ENCODE data around the gene FBXL13.

FBXL13 gene

DNA sequence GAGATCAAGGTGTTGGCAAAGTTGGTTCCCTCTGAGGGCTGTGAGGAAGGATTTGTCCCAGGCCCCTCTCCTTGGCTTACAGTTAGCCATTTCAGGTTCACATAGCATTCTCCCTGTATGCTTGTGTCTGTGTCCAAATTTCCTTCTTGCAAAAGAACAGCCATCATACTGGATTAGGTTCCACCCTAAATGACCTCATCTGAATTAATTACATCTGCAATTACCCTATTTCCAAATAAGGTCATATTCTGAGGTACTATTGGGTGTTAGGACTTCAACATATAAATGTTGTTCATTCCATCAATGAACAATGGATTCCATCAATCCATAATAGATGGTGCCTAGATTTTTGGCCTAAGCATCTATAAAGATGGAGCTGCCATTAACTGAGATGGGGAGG is 178.0 kb downstream of the FBXL13 start:
- no peak for DNase-seq (ENCODE audit: low read depth in 2 of 2)

DNA sequence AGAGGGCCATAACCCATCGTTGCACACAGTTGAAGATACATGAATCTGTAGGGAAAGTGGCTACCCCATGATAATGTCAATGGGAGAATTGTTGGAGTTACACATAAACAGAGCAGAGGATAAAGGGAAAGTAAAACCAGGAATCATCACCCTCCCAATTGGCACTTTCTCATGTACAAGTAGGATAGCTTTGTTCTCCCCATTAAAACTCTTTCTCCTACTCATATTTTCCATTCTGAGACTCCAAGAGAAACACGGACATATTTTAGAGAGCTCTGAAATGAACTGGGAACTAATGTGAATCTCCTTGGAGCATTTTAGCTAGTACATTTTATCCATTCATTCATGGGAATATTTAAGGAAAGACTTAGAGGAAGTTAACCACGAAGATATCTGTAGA is 179.0 kb downstream of the FBXL13 start:
- no peak for DNase-seq (ENCODE audit: low read depth in 2 of 2)

- no peak for DNase-seq (ENCODE audit: low read depth in 2 of 2)
Measured at GRCh38 chr7:102892631-102893278, 181.8 kb downstream of the FBXL13 start.

GRCh38 chr7:102891693-102892261 is 182.8 kb downstream of the FBXL13 start:
- DNase-seq (ENCODE audit: low read depth in 2 of 2): no peak

DNA sequence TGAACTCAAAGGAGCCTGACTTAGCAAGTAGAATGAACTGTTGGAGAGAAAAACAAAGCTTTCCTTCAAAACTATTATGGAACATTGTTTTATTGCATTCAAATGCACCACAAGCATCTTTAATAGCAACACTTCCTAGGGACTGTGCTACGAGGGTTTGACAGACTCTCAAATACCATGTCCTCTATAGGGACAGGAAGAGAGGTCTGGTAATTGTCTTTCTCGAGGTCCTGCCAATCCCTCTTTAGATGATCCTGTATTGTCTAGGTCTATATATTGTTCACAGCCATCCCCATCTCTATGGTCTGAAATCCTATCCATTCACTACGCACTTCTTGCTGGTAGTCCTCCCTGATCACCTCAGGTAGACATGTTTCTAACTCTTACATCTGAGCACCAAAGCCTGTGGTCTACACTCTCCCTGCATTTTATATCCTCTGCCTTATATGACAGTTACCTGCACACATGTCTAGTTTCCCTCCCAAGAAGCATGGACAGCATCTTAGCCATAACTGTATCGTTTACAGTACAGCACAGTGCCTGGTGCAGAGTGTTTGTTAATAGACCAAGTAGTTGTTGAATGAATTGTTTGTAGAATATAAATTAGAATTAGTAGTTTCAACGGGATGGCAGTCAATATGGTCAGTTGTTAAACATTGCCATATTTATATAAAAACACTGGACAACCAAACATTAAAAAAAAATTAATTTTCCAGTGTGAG is 183.5 kb downstream of the FBXL13 start:
- no peak for DNase-seq (ENCODE audit: low read depth in 2 of 2)

DNA sequence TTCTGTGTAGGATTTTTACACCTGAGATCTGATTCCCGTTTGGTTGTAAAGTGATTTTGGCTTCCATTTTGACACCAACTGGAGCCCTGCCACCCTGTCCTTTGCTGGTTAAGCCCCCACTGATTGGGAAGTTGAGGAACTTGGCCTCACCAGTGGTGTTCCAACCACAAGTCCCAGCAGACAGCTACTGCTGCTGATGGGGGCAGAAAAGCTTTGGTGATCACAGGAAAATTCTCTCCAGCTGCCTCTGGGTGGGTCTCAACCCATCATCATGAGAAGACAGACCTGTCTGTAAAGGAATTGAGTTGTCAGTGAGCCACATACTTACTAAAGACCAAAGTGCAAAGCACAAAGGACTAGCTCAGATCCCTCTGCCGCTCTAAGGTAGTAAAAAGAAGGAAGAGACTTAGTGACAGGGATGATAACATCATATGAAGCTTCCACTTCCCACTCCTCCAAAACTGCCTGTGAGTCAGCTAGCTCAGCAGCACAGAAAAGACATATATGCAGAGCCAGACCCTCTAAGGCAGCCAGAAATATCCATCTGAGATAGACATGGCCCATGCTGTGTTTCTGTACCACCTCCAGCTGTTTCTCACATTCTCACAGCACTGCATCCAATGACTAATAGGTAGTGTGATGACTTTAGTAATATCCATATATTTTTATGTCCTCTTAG is 184.2 kb downstream of the FBXL13 start:
- DNase-seq (ENCODE audit: low read depth in 2 of 2): no peak

DNA sequence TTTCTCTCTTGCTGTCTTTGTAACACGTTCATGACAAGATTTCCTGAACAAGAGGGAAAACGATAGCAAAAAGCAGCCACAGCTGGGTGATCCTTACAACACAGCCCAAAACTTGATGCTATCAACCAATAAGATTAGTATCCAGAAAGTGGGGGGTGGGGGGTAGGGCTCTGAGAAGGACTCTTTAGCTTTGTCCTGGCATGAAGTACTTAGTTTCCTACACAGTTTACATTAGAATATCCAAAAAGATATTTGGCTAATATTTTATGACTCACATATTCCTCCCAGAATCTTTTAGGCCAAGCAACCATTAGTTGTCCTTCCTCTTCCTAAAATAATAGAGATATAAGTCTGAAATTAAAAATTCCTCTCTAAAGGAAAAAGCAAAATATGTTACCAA is 184.7 kb downstream of the FBXL13 start:
- DNase-seq (ENCODE audit: low read depth in 2 of 2): no peak

GRCh38 chr7:102888561-102889233 is 185.9 kb downstream of the FBXL13 start:
- no peak for DNase-seq (ENCODE audit: low read depth in 2 of 2)

DNA sequence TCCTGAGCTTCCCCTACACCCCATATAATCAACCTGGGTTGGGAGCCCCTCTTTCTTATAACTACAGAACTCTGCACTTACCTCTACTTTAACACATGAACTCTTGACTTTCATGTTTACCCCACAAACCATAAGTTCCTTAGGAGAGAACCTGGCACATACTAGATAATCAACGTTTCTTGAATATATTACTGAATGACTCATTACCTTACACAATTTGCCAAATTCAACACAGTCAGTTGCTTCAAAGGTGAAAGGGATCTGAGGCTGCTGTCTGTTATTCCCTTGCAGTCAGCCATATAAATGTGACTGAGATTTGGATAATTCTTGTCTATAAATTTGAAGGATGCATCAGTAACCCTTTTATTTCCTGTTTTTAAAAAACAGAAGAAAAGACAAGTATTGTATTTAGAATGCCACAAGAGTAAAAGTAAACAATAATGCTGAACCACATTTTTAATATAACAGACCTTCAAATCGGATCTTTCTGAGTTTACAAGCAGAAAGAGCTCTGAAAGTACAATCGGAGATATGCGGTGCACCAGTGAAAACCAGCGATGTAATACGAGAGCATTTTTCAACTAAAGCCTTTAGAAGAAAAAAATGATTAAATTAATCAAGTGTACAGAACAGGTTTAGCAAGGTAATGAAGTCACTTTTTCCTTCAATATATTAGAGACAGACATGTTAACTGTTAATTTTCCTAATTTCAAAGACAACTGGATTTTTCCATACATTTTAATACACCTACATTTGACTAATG is 191.3 kb downstream of the FBXL13 start:
- no peak for DNase-seq (ENCODE audit: low read depth in 2 of 2)

GRCh38 chr7:102875700-102876295 is 198.8 kb downstream of the FBXL13 start:
- no peak for DNase-seq (ENCODE audit: low read depth in 2 of 2)

- DNase-seq (ENCODE audit: low read depth in 2 of 2): no peak
Measured at GRCh38 chr7:102874966-102875365, 199.6 kb downstream of the FBXL13 start.

GRCh38 chr7:102874166-102874829 is 200.3 kb downstream of the FBXL13 start:
- no peak for DNase-seq (ENCODE audit: low read depth in 2 of 2)

- DNase-seq (ENCODE audit: low read depth in 2 of 2): no peak
Measured at GRCh38 chr7:102873470-102874165, 201.0 kb downstream of the FBXL13 start.

- DNase-seq (ENCODE audit: low read depth in 2 of 2): no peak
Measured at GRCh38 chr7:102872460-102872859, 202.1 kb downstream of the FBXL13 start.

DNA sequence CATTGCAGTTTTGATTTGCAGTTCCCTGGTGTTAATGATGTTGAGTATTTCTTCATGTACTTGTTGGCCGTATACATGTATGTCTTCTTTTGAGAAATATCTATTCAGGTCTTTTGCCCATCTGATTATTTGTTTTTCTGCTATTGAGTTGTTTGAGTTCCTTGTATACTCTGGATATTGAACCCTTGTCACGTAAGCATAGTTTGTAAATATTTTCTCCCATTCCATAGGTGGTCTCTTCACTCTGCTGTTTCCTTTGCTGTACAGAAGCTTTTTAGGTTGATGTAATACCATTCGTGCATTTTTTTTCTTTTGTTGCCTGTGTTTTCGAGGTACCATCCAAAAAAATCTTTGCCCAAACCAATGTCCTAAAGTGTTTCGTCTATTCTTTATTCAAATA is 205.4 kb downstream of the FBXL13 start:
- no peak for DNase-seq (ENCODE audit: low read depth in 2 of 2)

DNA sequence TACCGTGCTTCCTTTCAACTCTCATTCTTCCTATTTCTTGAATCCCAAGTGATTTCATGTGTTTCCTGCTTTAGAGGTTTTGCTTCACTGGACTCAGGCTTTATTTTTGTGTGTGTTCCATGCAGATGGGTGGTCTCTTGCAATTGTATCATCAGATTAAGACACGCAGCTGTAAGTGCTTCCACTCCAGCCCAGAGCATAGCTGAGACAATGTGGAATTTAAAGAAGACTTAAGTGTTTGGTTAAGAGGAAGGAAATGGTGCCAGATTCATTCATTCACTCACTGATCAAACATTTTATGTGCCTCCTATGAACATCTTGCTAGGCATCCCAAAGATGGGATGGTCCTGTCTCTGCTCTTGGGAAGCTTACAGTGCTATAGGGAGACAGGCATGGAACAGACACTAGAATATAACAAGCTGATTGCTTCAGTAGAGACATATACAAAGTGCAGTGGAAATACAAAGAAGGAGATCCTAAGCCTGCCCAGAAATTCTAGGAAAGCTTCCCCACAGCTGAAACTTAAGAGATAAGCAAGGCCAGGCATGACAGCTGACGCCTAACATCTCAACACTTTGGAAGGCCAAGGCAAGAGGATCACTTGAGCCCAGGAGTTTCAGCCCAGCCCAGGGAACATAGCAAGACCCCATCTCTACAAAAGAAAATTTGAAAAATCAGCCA is 207.9 kb downstream of the FBXL13 start:
- DNase-seq (ENCODE audit: low read depth in 2 of 2): no peak

DNA sequence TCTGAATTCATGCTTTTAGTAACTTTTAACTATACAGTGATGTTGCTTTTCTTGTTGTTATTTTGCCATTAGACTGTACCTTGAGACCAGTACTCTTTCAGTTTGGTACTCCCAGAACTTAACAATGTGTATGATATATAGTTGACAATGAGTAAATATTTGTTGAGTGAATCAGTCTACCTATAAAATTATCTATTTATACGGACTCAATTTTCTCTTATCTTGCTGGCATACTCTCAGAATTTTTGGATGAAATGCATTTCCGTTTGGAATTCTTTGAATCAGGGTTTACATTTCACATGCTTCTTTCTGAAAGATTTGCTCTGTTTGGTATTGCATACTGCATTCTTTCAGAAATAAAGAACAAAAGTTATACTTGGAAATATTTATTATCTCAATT is 209.6 kb downstream of the FBXL13 start:
- DNase-seq (ENCODE audit: low read depth in 2 of 2): no peak

DNA sequence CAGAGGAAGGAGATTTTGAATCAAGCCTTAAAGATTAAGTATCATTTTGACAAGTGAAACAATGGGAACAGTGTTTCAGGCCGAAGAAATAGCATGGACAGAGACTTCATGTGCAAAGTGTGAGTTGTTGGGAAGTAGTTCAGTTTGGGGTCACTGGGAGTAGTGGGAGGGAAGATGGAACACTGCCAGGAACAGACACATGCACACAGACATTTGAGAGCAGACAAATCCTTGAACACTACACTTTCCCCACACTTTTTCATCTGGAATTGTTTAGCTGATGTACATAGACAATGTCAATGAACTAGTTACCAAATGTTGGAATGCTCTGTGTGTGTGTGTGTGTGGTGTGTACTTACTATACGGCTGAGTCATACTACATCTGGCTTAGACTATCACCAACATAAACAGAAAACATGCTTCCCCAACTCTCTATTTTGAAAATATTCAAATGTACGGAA is 214.2 kb downstream of the FBXL13 start:
- no peak for DNase-seq (ENCODE audit: low read depth in 2 of 2)

DNA sequence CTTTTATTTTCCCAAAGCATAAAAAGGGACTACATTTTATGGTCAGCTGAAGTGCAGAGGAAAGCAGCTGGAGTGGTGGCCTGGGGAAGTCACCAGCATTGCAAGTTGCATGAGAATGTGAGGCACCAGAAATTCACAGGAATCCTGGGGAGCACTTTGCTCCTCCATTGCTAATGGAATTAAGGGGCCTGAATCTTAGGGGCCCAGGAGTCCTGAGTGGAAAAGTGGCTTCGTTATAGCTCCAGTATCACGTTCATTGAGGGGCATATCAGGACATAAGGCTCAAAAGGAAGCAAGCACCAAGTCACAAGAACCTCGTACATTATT is 214.8 kb downstream of the FBXL13 start:
- DNase-seq (ENCODE audit: low read depth in 2 of 2): no peak
